GM19035 (cell line): ENCODE data around the gene TMEM25.
"Not testable (repeated sequence)": the region's sequence is repeated elsewhere in the genome, so short reads cannot be mapped to it uniquely, and the experiment has no call there.

Experiments used
- ATAC-seq: cut with Tn5 transposase; IDR thresholded peaks from one replicate; pipeline ENCODE4 v1.9.1; 2021; ENCODE audit not compliant: unreplicated experiment

Gene TMEM25

GRCh38 chr11:118532091-118532490 lies 1.1 kb downstream of the TMEM25 start:
- ATAC-seq, result no peak

DNA sequence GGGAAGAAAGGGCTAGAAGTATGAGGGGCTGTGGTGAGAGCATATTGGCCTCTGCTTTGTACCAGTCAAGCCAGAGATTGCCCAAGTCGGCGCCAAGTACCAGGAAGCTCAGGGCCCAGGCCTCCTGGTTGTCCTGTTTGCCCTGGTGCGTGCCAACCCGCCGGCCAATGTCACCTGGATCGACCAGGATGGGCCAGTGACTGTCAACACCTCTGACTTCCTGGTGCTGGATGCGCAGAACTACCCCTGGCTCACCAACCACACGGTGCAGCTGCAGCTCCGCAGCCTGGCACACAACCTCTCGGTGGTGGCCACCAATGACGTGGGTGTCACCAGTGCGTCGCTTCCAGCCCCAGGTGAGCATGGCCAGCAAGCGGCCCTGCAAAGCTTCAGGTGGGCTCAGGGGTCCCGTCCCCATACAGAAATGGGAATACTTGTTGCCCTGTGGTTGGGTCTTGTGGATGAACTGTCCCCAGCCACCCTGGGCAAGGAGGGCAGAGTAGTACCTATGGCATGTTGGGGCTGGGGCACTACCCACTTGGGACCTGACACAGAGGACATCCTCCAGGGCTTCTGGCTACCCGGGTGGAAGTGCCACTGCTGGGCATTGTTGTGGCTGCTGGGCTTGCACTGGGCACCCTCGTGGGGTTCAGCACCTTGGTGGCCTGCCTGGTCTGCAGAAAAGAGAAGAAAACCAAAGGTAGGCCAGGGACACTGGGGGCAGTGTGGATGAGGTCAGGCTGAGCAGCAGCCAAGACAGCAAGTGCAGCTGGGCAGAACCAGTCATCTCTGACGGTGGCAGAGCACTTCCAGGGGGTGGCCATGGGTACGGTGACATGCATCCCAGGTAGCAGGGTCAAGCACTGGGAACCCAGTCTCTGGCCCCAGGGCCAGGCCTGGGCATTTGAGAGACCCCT lies 2.1 kb downstream of the TMEM25 start:
- ATAC-seq, result no peak

DNA sequence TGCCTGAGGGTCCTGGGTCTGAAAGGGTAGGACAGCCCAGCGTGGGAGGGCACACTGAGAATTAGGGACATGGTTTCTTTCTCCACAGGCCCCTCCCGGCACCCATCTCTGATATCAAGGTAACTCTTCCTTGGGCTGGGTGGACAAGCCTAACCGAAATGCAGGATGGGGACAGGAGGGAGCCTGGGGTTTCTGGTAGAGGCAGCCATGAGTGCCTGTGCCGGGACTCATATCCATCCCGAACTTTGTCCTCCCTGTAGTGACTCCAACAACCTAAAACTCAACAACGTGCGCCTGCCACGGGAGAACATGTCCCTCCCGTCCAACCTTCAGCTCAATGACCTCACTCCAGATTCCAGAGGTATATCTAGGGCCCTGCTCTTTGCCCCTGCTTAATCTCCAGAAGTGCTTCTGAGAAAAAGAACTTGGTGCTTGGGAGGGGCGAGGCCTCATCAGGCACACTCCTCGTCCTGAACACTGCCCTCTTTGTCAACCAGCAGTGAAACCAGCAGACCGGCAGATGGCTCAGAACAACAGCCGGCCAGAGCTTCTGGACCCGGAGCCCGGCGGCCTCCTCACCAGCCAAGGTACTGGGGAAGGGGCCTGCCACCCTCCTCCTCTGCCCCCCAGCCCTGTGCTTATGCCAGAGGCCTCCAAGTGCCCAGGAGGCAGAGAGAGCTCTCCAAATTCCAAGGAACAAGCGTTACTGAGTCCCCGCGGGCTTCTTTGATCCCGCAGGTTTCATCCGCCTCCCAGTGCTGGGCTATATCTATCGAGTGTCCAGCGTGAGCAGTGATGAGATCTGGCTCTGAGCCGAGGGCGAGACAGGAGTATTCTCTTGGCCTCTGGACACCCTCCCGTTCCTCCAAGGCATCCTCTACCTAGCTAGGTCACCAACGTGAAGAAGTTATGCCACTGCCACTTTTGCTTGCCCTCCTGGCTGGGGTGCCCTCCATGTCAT lies 3.1 kb downstream of the TMEM25 start:
- ATAC-seq, result no peak

GRCh38 chr11:118535261-118535660 lies 4.3 kb downstream of the TMEM25 start:
- ATAC-seq, result no peak

- no peak for ATAC-seq
These were observed 5.7 kb downstream of the TMEM25 start for GRCh38 chr11:118536726-118537125.

DNA sequence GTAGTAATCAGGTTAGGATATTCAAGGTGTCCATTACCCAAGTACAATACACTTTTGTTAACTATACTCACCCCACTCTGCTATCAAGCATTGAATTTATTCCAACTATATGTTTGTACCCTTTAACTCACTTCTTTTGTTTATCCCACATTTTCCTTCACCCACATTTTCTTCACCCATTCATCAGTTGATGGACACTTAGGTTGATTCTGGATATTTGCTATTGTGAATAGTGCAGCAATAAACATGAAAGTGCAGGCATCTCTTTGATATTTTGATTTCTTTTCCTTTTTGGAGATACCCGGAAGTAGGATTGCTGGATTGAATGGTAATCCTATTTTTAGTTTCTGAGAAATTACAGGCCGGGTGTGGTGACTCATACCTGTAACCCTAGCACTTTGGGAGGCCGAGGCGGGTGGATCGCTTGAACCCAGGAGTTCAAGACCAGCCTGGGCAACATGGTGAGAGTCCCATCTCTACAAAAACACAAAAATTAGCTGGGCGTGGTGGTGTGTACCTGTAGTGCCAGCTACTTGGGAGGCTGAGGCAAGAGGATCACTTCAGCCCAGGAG lies 6.5 kb downstream of the TMEM25 start:
- no peak for ATAC-seq

DNA sequence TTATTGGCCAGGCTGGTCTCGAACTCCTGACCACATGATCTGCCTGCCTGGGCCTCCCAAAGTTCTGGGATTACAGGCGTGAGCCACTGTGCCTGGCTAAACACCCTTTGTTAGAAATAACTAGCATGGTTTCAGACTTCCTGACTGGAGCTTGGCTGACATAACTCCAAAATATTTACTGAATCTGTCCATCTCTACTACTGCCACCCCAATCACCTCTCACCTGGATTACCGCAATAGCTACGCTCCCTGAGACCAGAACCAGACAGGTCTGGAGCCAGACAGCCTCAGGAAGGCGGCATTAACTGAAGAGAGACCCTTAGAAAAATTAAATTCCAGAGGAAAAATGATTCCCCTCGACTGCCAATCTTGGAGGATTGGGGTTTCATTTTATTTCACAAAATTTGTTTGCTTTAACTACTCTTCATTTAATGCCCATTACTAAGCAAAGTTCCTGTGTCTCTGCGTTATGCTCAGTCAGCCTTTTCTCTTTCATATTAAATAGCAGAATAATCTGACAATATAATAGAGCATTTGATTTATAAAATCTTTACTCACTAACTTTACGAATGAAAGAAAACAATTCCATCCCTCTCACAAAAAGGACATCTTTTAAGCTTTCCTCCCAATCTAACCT lies 13.1 kb downstream of the TMEM25 start:
- no peak for ATAC-seq

DNA sequence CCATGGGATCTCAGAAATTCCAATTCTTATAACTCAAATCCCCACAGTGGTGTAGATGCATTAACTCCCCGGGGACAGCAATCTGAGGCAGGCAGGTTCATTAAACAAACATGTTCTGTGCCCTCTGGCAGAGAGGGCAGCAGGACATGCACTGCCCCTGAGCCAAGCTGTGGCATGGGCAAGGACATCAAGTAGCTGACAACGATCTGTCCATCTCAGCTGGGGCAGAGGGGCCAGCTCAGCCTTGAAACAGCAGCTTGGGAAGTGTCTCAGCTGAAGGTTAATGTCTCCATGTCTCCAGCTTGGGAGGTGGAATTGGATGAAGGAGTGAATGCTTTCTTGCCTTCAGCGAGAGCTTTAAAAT lies 13.6 kb downstream of the TMEM25 start:
- ATAC-seq, result no peak

GRCh38 chr11:118545533-118545932 lies 14.5 kb downstream of the TMEM25 start:
- ATAC-seq, result no peak

DNA sequence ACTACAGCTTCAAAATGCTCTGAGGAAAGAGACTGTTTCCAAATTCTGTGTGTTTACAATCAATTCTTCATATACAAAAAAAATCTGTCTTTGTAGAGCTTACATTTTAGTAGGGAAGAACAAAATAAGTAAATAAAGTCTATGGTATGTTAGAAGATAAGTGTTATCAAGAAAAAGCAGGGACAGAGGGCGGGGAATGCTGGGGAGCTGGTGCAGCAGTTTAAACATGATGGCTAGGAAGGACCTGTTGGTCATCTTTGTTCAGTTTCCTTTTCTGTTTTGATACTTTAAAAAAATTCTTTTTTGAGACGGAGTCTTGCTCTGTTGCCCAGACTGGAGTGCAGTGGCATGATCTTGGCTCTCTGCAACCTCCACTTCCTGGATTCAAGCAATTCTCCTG lies 16.1 kb downstream of the TMEM25 start:
- ATAC-seq, result no peak

DNA sequence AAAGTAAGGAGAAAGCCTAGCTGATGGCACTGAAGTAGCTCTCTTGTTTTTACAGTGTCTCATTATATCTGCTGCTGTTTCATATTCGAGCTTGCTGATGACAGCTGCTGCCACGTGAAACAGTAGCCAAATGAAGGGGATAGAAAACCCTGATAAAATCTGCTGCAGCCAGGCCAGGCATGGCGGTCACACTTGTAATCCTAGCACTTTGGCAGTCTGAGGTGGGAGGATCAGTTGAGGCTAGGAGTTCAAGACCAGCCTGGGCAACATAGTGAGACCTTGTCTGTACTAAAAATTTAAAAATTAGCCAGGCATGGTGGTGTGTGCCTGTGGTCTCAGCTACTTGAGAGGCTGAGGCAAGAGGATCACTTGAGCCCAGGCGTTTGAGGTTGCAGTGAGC lies 21.3 kb downstream of the TMEM25 start:
- no peak for ATAC-seq

DNA sequence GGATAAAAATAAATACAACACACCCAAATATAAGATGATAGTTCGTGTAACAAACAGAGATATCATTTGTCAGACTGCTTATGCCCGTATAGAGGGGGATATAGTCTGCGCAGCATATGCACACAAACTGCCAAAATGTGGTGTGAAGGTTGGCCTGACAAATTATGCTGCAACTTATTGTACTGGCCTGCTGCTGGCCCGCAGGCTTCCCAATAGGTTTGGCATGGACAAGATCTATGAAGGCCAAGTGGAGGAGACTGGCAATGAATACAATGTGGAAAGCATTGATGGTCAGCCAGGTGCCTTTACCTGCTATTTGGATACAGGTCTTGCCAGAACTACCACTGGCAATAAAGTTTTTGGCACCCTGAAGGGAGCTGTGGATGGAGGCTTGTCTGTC lies 29.8 kb downstream of the TMEM25 start:
- ATAC-seq, result no peak

- ATAC-seq, result no peak
These were observed 34.1 kb downstream of the TMEM25 start for GRCh38 chr11:118565051-118565450.

GRCh38 chr11:118569670-118570069 lies 38.7 kb downstream of the TMEM25 start:
- ATAC-seq, result no peak

DNA sequence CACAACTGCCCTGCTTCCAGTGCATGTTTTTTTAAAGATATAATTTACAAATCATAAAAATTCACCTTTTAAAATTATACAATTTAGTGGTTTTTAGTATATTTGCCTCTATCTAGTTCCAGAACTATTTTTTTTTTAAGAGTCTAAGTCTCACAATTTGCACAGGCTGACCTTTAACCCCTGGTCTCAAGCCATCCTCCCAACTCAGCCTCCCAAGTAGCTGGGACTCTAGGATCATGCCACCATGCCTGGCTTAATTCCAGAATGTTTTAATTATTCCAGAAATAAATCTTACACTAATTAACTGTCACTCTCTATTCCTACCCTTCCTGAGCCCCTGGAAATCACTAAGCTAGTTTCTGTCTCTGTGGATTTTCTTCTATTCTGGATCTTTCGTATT lies 39.8 kb downstream of the TMEM25 start:
- ATAC-seq, result no peak

DNA sequence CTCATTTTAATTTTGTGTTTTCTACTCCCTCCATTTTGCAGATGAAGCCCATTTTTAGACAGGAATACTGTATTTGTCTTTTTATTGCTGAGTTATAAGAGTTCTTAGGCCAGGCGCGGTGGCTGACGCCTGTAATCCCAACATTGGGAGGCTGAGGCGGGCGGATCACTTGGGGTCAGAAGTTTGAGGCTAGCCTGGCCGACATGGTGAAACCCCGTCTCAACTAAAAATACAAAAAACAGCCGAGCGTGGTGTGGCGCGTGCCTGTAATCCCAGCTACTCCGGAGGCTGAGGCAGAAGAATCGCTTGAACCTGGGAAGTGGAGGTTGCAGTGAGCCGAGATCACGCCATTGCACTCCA lies 40.7 kb downstream of the TMEM25 start:
- peak; percentile 9 for ATAC-seq

GRCh38 chr11:118572061-118572980 lies 41.3 kb downstream of the TMEM25 start, which contains the start of gene ARCN1:
Gene ARCN1 (plus strand): TSS chr11:118572409. CDS start chr11:118572548, 139 bp downstream.
- peak; percentile 79 for ATAC-seq

GRCh38 chr11:118572981-118573550 lies 42.1 kb downstream of the TMEM25 start:
- peak; percentile 23 for ATAC-seq

GRCh38 chr11:118574636-118575035 lies 43.6 kb downstream of the TMEM25 start:
- no peak for ATAC-seq

DNA sequence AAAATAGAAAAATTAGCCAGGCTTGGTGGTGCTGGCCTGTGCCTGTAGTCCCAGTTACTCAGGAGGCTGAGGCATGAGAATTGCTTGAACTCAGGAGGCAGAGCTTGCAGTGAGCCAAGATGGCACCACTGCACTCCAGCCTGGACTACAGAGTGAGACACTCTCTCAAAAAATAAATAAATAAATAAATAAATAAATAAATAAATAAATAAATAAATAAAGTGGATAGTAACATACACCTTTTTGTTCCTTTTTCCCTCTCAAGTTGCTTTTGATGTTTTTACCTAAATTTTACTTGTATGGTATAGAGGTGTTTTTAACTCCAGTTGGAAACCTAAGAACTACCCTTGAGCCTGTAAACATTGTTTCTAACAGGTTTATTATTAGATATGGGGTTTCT lies 47.0 kb downstream of the TMEM25 start:
- not testable (repeated sequence) for ATAC-seq
